ENCODE measurements around the gene WDFY4.

- no peak for TF ChIP-seq POLR2A (IDR thresholded peaks at IDR 0.05; ENCODE audit: low read depth, low read length)
- no peak for TF ChIP-seq POLR2AphosphoS5 (IDR thresholded peaks at IDR 0.05; ENCODE audit: insufficient read depth, low read depth, low read length)
- TF ChIP-seq CTCF (IDR thresholded peaks at IDR 0.05; ENCODE audit: extremely low read depth in 1 of 2, insufficient read depth in 1 of 2, low read depth in 1 of 2, low read length in 2 of 2): no peak
- TF ChIP-seq EZH2 (IDR thresholded peaks at IDR 0.05; ENCODE audit: borderline replicate concordance, low read depth, low read length, severe bottlenecking): no peak
Observed at GRCh38 chr10:48790457-48791044, 105.9 kb downstream of the WDFY4 start.
